H7 (cell line): ENCODE measurements around the gene MCTP1. TPM values are rescaled to one million over a fixed set of nuclear protein-coding genes. Genes with fewer than 3 reads are reported as not detected.

Experiments used
- DNase-seq: peaks from one replicate; pipeline ENCODE4 v3.0.0; 2012
- H3K27me3 ChIP-seq: 2 replicates; pipeline ENCODE4 v1.6.0; 2011; ENCODE audit warnings: mild to moderate bottlenecking, low read length; ENCODE audit not compliant: control insufficient read depth, insufficient read depth
- H3K36me3 ChIP-seq: replicated peaks from 2 replicates; pipeline ENCODE4 v1.5.1; 2011; ENCODE audit warnings: low read length; ENCODE audit not compliant: control insufficient read depth, insufficient read depth
- H3K4me3 ChIP-seq: 2 replicates; pipeline ENCODE4 v1.5.1; 2011; ENCODE audit warnings: low read depth, mild to moderate bottlenecking, control low read depth, low read length, moderate library complexity; ENCODE audit not compliant: insufficient read depth
- total RNA-seq: library from RNA; depleted of rRNA; stranded (reverse); fragments of >200 nt; shearing (Covaris generic); gene quantifications from 2 replicates; pipeline ENCODE4 v1.2.3, GENCODE V29; 2014

The MCTP1 gene
- total RNA-seq, 1 experiment from 2014 or later: 1.0 TPM

GRCh38 chr5:94700592-94700991 lies 584.3 kb downstream of the MCTP1 start:
- no peaks in the 10 kb centered on the region for H3K27me3 ChIP-seq
- H3K36me3 ChIP-seq: no peaks in the 10 kb centered on the region
- H3K4me3 ChIP-seq: no peak overlapping the region
- no peak for DNase-seq

- DNase-seq: no peak
- no peaks in the 10 kb centered on the region for H3K27me3 ChIP-seq
- no peak overlapping the region for H3K4me3 ChIP-seq
- H3K36me3 ChIP-seq: no peaks in the 10 kb centered on the region
Observed at GRCh38 chr5:94699562-94699961, 585.3 kb downstream of the MCTP1 start.

DNA sequence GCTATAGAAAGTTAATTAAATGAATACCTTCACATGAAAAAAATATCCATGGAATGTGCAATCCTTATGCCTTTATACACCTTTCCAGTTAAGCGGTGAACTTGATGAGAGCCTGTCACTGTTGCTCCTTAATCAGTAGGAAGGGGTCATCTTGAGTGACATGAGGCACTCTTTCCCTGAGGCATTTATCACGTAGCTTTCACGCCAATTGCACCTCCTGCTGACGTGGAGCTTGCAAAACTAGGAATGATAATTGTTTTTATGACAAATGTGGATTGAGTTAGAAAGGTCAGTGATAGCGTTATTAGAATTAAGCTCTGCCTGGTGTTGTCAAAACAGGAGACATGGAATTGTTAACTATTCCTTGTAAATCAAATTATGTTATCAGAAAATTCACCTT lies 586.7 kb downstream of the MCTP1 start:
- no peak overlapping the region for H3K4me3 ChIP-seq
- no peaks in the 10 kb centered on the region for H3K27me3 ChIP-seq
- DNase-seq: no peak
- H3K36me3 ChIP-seq: no peaks in the 10 kb centered on the region

DNA sequence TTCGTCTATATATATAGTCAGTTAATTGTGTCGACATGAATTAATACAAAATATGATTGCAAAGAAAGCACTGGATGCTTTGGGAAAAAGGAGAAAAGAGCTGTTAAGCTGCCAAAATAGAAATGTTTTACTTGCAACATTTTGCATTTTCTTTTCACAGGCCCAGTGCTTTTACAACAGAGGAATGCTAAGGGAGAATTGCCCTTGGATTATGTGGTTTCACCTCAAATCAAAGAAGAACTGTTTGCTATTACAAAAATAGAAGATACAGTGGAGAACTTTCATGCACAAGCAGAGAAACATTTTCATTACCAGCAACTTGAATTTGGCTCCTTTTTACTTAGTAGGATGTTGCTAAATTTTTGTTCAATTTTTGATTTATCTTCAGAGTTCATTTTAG lies 590.2 kb downstream of the MCTP1 start:
- Histone ChIP-seq H3K4me3 (no peak overlapping the region), H3K27me3 (no peaks in the 10 kb centered on the region), H3K36me3 (no peaks in the 10 kb centered on the region)
- DNase-seq: no peak

- Histone ChIP-seq H3K4me3 (no peak overlapping the region), H3K36me3 (no peaks in the 10 kb centered on the region), H3K27me3 (no peaks in the 10 kb centered on the region)
- DNase-seq: no peak
Observed at GRCh38 chr5:94693845-94694370, 591.0 kb downstream of the MCTP1 start.

- no peaks in the 10 kb centered on the region for H3K27me3 ChIP-seq
- no peak overlapping the region for H3K4me3 ChIP-seq
- no peaks in the 10 kb centered on the region for H3K36me3 ChIP-seq
- no peak for DNase-seq
Observed at GRCh38 chr5:94693043-94693822, 591.7 kb downstream of the MCTP1 start.

- Histone ChIP-seq H3K4me3 (no peak overlapping the region), H3K27me3 (no peaks in the 10 kb centered on the region), H3K36me3 (no peaks in the 10 kb centered on the region)
- no peak for DNase-seq
Observed at GRCh38 chr5:94692581-94692980, 592.3 kb downstream of the MCTP1 start.

GRCh38 chr5:94691949-94692348 lies 592.9 kb downstream of the MCTP1 start:
- no peak for DNase-seq
- Histone ChIP-seq H3K36me3 (no peaks in the 10 kb centered on the region), H3K4me3 (no peak overlapping the region), H3K27me3 (no peaks in the 10 kb centered on the region)

DNA sequence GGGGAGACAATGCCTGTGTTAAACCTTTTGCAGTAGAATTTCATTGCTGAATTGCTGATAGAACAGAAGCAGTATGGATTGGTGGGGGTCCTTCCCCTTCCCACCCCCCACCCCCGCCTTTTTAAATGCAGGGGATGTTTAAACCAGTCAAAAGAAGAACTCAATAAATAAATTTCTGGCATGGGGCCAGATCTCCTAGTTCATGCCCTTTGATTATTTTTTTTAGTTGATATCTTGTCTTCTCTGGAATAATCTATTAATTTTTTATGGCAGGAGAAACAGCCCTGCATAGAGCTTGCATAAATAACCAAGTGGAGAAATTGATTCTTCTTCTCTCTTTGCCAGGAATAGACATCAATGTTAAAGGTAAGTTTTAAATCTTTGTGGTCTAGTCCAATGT lies 593.6 kb downstream of the MCTP1 start:
- H3K4me3 ChIP-seq: no peak overlapping the region
- DNase-seq: no peak
- no peaks in the 10 kb centered on the region for H3K36me3 ChIP-seq
- no peaks in the 10 kb centered on the region for H3K27me3 ChIP-seq

GRCh38 chr5:94690778-94691177 lies 594.1 kb downstream of the MCTP1 start:
- H3K36me3 ChIP-seq: no peaks in the 10 kb centered on the region
- DNase-seq: no peak
- H3K4me3 ChIP-seq: no peak overlapping the region
- H3K27me3 ChIP-seq: no peaks in the 10 kb centered on the region

DNA sequence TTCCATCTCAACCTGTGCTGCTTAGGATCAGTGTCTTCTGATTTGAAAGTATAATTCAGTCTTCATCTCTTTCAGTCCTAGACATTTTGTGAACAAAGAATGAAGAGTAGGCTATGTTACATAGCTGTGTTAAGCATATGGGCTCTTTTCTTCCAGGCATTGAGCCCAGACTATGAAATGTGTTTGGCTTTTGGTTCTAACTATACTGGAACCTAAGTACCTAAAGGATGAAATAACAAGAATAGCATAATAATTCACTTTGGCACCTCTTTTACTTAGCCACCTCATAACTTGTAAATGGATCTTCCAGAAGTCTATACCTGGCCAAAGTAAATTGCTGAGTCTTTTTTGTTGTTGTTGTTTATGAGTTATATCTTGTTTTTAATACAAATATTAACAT lies 595.0 kb downstream of the MCTP1 start:
- no peak overlapping the region for H3K4me3 ChIP-seq
- no peaks in the 10 kb centered on the region for H3K36me3 ChIP-seq
- no peaks in the 10 kb centered on the region for H3K27me3 ChIP-seq
- no peak for DNase-seq

- no peaks in the 10 kb centered on the region for H3K27me3 ChIP-seq
- H3K4me3 ChIP-seq: no peak overlapping the region
- no peaks in the 10 kb centered on the region for H3K36me3 ChIP-seq
- DNase-seq: no peak
Observed at GRCh38 chr5:94682814-94683520, 601.9 kb downstream of the MCTP1 start.

DNA sequence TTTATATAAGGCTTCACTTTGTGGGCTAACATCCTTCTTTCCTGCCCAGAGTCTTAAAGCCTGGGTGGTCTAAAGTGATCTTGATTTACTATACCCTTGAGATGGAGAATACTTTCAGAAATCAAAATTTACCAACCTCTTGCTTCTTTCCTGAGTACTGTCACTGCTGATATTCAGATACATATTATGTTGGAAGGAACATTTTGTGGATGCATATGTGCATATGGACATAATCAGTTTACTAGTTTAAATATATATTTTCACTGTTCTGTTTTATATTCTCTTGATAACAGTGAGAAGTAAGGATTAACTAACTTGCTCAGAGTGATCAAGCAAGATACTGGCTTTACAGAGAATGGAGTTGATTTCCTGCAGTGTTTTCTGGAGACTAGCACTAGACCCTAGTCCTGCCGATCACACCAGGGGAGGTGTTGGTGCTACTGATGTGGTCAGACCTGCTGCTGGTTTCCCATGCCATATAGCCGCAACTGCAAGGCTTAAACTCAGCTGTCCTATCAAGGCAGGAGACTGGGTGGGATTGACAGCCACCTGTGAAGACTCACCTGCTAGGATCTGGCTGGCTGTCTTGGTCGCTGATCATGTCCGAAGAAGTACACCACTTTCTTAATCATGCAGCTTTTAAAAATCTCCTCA lies 608.8 kb downstream of the MCTP1 start:
- H3K4me3 ChIP-seq: no peak overlapping the region
- no peak for DNase-seq
- H3K36me3 ChIP-seq: peaks cover 5% of the 10 kb centered on the region
- H3K27me3 ChIP-seq: no peaks in the 10 kb centered on the region

- no peak overlapping the region for H3K4me3 ChIP-seq
- H3K36me3 ChIP-seq: peaks cover 5% of the 10 kb centered on the region
- no peak for DNase-seq
- H3K27me3 ChIP-seq: no peaks in the 10 kb centered on the region
Observed at GRCh38 chr5:94674490-94675382, 610.2 kb downstream of the MCTP1 start.
